NCI-H2107 treated with DMSO at 0.1 percent for 48 hours (cell line): ENCODE results near the gene WWOX.

Experiments used
- DNase-seq: peaks from one replicate; lab custom pipeline; 2025; ENCODE audit not compliant: unreplicated experiment; lab: John Stamatoyannopoulos, UW

The WWOX gene

GRCh38 chr16:78220571-78220970 lies 121.1 kb downstream of the WWOX start:
- DNase-seq = no peak

GRCh38 chr16:78221892-78222291 lies 122.4 kb downstream of the WWOX start:
- no peak for DNase-seq

- DNase-seq = no peak
Observed at GRCh38 chr16:78224342-78224741, 124.9 kb downstream of the WWOX start.

GRCh38 chr16:78225919-78226318 lies 126.5 kb downstream of the WWOX start:
- no peak for DNase-seq

- DNase-seq = peak; percentile 6
Observed at GRCh38 chr16:78227855-78228254, 128.4 kb downstream of the WWOX start.

GRCh38 chr16:78228704-78229103 lies 129.2 kb downstream of the WWOX start:
- DNase-seq = no peak

- DNase-seq = no peak
Observed at GRCh38 chr16:78230832-78231231, 131.4 kb downstream of the WWOX start.

- peak; percentile 33 for DNase-seq
Observed at GRCh38 chr16:78235168-78235800, 135.8 kb downstream of the WWOX start.

GRCh38 chr16:78235876-78236275 lies 136.4 kb downstream of the WWOX start:
- no peak for DNase-seq

GRCh38 chr16:78237841-78238240 lies 138.4 kb downstream of the WWOX start:
- no peak for DNase-seq

- no peak for DNase-seq
Observed at GRCh38 chr16:78240459-78241222, 141.2 kb downstream of the WWOX start.

- no peak for DNase-seq
Observed at GRCh38 chr16:78242239-78242630, 142.8 kb downstream of the WWOX start.

- no peak for DNase-seq
Observed at GRCh38 chr16:78244131-78244895, 144.9 kb downstream of the WWOX start.

GRCh38 chr16:78246559-78246958 lies 147.1 kb downstream of the WWOX start:
- no peak for DNase-seq

GRCh38 chr16:78249056-78249455 lies 149.6 kb downstream of the WWOX start:
- peak; percentile 1 for DNase-seq

- no peak for DNase-seq
Observed at GRCh38 chr16:78249832-78250231, 150.4 kb downstream of the WWOX start.

- no peak for DNase-seq
Observed at GRCh38 chr16:78251115-78251514, 151.7 kb downstream of the WWOX start.

GRCh38 chr16:78252757-78253156 lies 153.3 kb downstream of the WWOX start:
- DNase-seq = no peak

GRCh38 chr16:78254841-78255240 lies 155.4 kb downstream of the WWOX start:
- no peak for DNase-seq

GRCh38 chr16:78256686-78257375 lies 157.4 kb downstream of the WWOX start:
- no peak for DNase-seq

- DNase-seq = no peak
Observed at GRCh38 chr16:78257376-78257728, 157.9 kb downstream of the WWOX start.
